Measurements from ENCODE around the gene PPP1R3A.
"Not testable (repeated sequence)": the region's sequence is repeated elsewhere in the genome, so short reads cannot be mapped to it uniquely, and the experiment has no call there.

PPP1R3A gene

GRCh38 chr7:113936982-113937381, 18.2 kb upstream of the PPP1R3A start:
- no peak overlapping the region for H3K4me3 ChIP-seq (ENCODE audit: control insufficient read depth in 1 of 7, extremely low read depth in 1 of 7, insufficient read depth in 4 of 7, low read depth in 2 of 7, low read length in 6 of 7)
- ChIA-PET CTCF (no interaction called here), POLR2A (no interaction called here)
- no peaks in the 10 kb centered on the region for H3K4me1 ChIP-seq (ENCODE audit: control extremely low read depth in 1 of 4, control insufficient read depth in 4 of 4, insufficient read depth in 4 of 4, low read length in 3 of 4)
- no peaks in the 10 kb centered on the region for H3K27me3 ChIP-seq (replicated peaks in 2 of 5; ENCODE audit: control insufficient read depth in 4 of 5, insufficient read depth in 5 of 5, low read length in 4 of 5)
- no peak overlapping the region for H3K27ac ChIP-seq (ENCODE audit: insufficient read depth in 1 of 2, low read depth in 1 of 2, low read length in 2 of 2, poor library complexity in 1 of 2, severe bottlenecking in 2 of 2)
- WGBS (ENCODE audit: insufficient coverage), result 92% methylated on average over 2 of the region's 2 CpGs
- H3K36me3 ChIP-seq (ENCODE audit: control insufficient read depth in 4 of 4, insufficient read depth in 4 of 4, low read length in 3 of 4), result no peaks in the 10 kb centered on the region
- peaks cover 0 to 2% (median 0%) of the 10 kb centered on the region in 5 experiments for H3K9me3 ChIP-seq (ENCODE audit: control extremely low read depth in 1 of 5, control insufficient read depth in 4 of 5, insufficient read depth in 2 of 5, low read depth in 1 of 5, low read length in 4 of 5)
- no peak for DNase-seq

GRCh38 chr7:113936535-113936934, 17.7 kb upstream of the PPP1R3A start:
- Histone ChIP-seq H3K4me1 (ENCODE audit: control extremely low read depth in 1 of 4, control insufficient read depth in 4 of 4, insufficient read depth in 4 of 4, low read length in 3 of 4) (no peaks in the 10 kb centered on the region), H3K27ac (ENCODE audit: insufficient read depth in 1 of 2, low read depth in 1 of 2, low read length in 2 of 2, poor library complexity in 1 of 2, severe bottlenecking in 2 of 2) (no peak overlapping the region), H3K36me3 (ENCODE audit: control insufficient read depth in 4 of 4, insufficient read depth in 4 of 4, low read length in 3 of 4) (no peaks in the 10 kb centered on the region), H3K4me3 (ENCODE audit: control insufficient read depth in 1 of 7, extremely low read depth in 1 of 7, insufficient read depth in 4 of 7, low read depth in 2 of 7, low read length in 6 of 7) (no peak overlapping the region), H3K27me3 (replicated peaks in 2 of 5; ENCODE audit: control insufficient read depth in 4 of 5, insufficient read depth in 5 of 5, low read length in 4 of 5) (no peaks in the 10 kb centered on the region), H3K9me3 (ENCODE audit: control extremely low read depth in 1 of 5, control insufficient read depth in 4 of 5, insufficient read depth in 2 of 5, low read depth in 1 of 5, low read length in 4 of 5) (peaks cover 0 to 2% (median 0%) of the 10 kb centered on the region in 5 experiments)
- CTCF ChIA-PET, result no interaction called here
- POLR2A ChIA-PET, result no interaction called here
- WGBS (ENCODE audit: insufficient coverage), result 75% methylated on average over 2 of the region's 3 CpGs
- DNase-seq, result no peak

DNA sequence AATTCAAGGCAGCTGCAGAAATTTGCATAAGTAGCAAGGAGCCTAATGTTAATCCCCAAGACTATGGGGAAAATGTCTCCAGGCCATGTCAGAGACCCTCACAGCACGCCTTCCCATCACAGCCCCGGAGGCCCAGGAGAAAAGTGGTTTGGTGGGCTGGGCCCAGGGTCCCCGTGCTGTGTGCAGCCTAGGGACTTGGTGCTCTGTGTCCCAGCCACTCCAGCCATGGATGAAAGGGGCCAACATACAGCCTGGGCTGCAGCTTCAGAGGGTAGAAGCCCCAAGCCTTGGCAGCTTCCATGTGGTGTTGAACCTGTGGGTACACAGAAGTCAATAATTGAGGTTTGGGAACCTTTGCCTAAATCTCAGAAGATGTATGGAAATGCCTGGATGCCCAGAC, 10.6 kb upstream of the PPP1R3A start:
- CTCF ChIA-PET; H3K4me1 ChIP-seq (ENCODE audit: control extremely low read depth in 1 of 4, control insufficient read depth in 4 of 4, insufficient read depth in 4 of 4, low read length in 3 of 4); POLR2A ChIA-PET; H3K27ac ChIP-seq (ENCODE audit: insufficient read depth in 1 of 2, low read depth in 1 of 2, low read length in 2 of 2, poor library complexity in 1 of 2, severe bottlenecking in 2 of 2); H3K4me3 ChIP-seq (ENCODE audit: control insufficient read depth in 1 of 7, extremely low read depth in 1 of 7, insufficient read depth in 4 of 7, low read depth in 2 of 7, low read length in 6 of 7); H3K27me3 ChIP-seq (replicated peaks in 2 of 5; ENCODE audit: control insufficient read depth in 4 of 5, insufficient read depth in 5 of 5, low read length in 4 of 5); H3K36me3 ChIP-seq (ENCODE audit: control insufficient read depth in 4 of 4, insufficient read depth in 4 of 4, low read length in 3 of 4); H3K9me3 ChIP-seq (ENCODE audit: control extremely low read depth in 1 of 5, control insufficient read depth in 4 of 5, insufficient read depth in 2 of 5, low read depth in 1 of 5, low read length in 4 of 5); DNase-seq: not testable (repeated sequence)
- 94% methylated on average over 2 of the region's 3 CpGs for WGBS (ENCODE audit: insufficient coverage)

DNA sequence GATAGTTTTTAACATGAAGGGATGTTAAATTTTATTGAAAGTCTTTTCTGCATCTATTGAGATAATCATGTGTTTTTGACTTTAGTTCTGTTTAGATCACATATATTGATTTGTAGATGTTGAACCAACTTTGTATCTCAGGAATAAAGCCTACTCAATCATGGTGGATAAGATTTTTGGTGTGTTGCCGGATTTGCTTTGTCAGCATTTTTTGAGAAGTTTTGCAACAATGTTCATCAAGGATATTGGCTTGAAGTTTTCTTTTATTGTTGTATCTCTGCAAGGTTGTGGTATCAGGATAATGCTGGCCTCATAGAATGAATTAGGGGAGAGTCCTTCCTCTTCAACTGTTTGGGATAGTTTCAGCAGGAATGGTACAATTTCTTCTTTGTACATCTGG, 9.3 kb upstream of the PPP1R3A start:
- no CpG with 5 or more reads among the region's 1 CpG for whole genome bisulfite sequencing (ENCODE audit: insufficient coverage)
- no peaks in the 10 kb centered on the region for H3K36me3 ChIP-seq (ENCODE audit: control insufficient read depth in 4 of 4, insufficient read depth in 4 of 4, low read length in 3 of 4)
- H3K27ac ChIP-seq (ENCODE audit: insufficient read depth in 1 of 2, low read depth in 1 of 2, low read length in 2 of 2, poor library complexity in 1 of 2, severe bottlenecking in 2 of 2), result no peak overlapping the region
- H3K9me3 ChIP-seq (ENCODE audit: control extremely low read depth in 1 of 5, control insufficient read depth in 4 of 5, insufficient read depth in 2 of 5, low read depth in 1 of 5, low read length in 4 of 5), result peaks cover 0 to 2% (median 0%) of the 10 kb centered on the region in 5 experiments
- ChIA-PET POLR2A (no interaction called here), CTCF (no interaction called here)
- H3K4me3 ChIP-seq (ENCODE audit: control insufficient read depth in 1 of 7, extremely low read depth in 1 of 7, insufficient read depth in 4 of 7, low read depth in 2 of 7, low read length in 6 of 7), result no peak overlapping the region
- H3K4me1 ChIP-seq (ENCODE audit: control extremely low read depth in 1 of 4, control insufficient read depth in 4 of 4, insufficient read depth in 4 of 4, low read length in 3 of 4), result no peaks in the 10 kb centered on the region
- H3K27me3 ChIP-seq (replicated peaks in 2 of 5; ENCODE audit: control insufficient read depth in 4 of 5, insufficient read depth in 5 of 5, low read length in 4 of 5), result no peaks in the 10 kb centered on the region
- DNase-seq, result no peak

- Histone ChIP-seq H3K27ac (ENCODE audit: insufficient read depth in 1 of 2, low read depth in 1 of 2, low read length in 2 of 2, poor library complexity in 1 of 2, severe bottlenecking in 2 of 2) (no peak overlapping the region), H3K4me1 (ENCODE audit: control extremely low read depth in 1 of 4, control insufficient read depth in 4 of 4, insufficient read depth in 4 of 4, low read length in 3 of 4) (no peaks in the 10 kb centered on the region), H3K4me3 (ENCODE audit: control insufficient read depth in 1 of 7, extremely low read depth in 1 of 7, insufficient read depth in 4 of 7, low read depth in 2 of 7, low read length in 6 of 7) (no peak overlapping the region), H3K9me3 (ENCODE audit: control extremely low read depth in 1 of 5, control insufficient read depth in 4 of 5, insufficient read depth in 2 of 5, low read depth in 1 of 5, low read length in 4 of 5) (no peaks in the 10 kb centered on the region), H3K27me3 (replicated peaks in 2 of 5; ENCODE audit: control insufficient read depth in 4 of 5, insufficient read depth in 5 of 5, low read length in 4 of 5) (no peaks in the 10 kb centered on the region), H3K36me3 (ENCODE audit: control insufficient read depth in 4 of 4, insufficient read depth in 4 of 4, low read length in 3 of 4) (no peaks in the 10 kb centered on the region)
- CTCF ChIA-PET, result no interaction called here
- POLR2A ChIA-PET, result no interaction called here
- DNase-seq, result no peak
- 83% methylated on average over 3 of the region's 4 CpGs for WGBS (ENCODE audit: insufficient coverage)
Measured at GRCh38 chr7:113922049-113922448, 3.2 kb upstream of the PPP1R3A start.

DNA sequence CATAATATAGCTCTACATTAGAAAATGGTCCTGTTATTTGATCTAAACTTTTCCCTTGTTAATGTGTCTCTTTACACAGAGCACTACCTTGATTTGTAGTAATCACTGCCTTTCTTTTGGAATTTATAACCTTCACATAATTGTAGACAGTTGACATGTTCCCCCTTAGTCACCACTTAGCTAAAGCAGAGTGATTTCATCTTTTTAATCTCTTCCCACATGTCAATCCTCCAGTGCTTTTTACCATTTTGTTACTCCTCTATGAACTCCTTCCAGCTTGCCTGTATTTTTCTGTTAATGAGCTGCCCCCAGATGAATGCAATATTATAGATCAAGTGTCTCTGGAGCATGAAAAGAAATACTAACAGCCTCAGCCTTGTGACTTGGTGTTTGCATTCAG, 2.6 kb upstream of the PPP1R3A start:
- ChIA-PET POLR2A (no interaction called here), CTCF (no interaction called here)

DNA sequence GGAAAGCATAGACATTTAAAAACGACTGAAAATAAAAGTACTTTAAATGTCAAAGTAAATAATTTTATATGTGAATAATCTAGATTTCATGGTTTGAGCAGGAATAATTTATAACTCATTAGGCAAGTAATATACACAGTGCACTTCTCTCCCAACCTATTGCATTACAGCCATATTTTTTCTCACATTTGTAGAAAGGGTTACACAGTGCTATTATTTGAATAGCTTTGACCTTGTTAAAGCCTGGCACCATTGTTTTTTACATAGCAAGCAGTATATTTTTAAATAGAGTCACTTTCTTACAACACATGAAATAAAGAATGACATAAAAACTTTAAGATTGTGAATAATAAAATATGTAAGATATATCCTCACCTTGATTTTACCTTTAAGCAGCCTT, 969 bp downstream of the PPP1R3A start:
- DNase-seq, result no peak
- no peaks in the 10 kb centered on the region for H3K27me3 ChIP-seq (replicated peaks in 2 of 5; ENCODE audit: control insufficient read depth in 4 of 5, insufficient read depth in 5 of 5, low read length in 4 of 5)
- H3K4me3 ChIP-seq (ENCODE audit: control insufficient read depth in 1 of 7, extremely low read depth in 1 of 7, insufficient read depth in 4 of 7, low read depth in 2 of 7, low read length in 6 of 7), result no peak overlapping the region
- WGBS (ENCODE audit: insufficient coverage), result no CpG with 5 or more reads among the region's 1 CpG
- POLR2A ChIA-PET, result no interaction called here
- no peaks in the 10 kb centered on the region for H3K9me3 ChIP-seq (ENCODE audit: control extremely low read depth in 1 of 5, control insufficient read depth in 4 of 5, insufficient read depth in 2 of 5, low read depth in 1 of 5, low read length in 4 of 5)
- H3K36me3 ChIP-seq (ENCODE audit: control insufficient read depth in 4 of 4, insufficient read depth in 4 of 4, low read length in 3 of 4), result no peaks in the 10 kb centered on the region
- CTCF ChIA-PET, result no interaction called here
- no peaks in the 10 kb centered on the region for H3K4me1 ChIP-seq (ENCODE audit: control extremely low read depth in 1 of 4, control insufficient read depth in 4 of 4, insufficient read depth in 4 of 4, low read length in 3 of 4)
- H3K27ac ChIP-seq (ENCODE audit: insufficient read depth in 1 of 2, low read depth in 1 of 2, low read length in 2 of 2, poor library complexity in 1 of 2, severe bottlenecking in 2 of 2), result no peak overlapping the region

More for the DNA sequence above, 2.6 kb upstream of the PPP1R3A start:
- H3K4me1 ChIP-seq (ENCODE audit: control extremely low read depth in 1 of 4, control insufficient read depth in 4 of 4, insufficient read depth in 4 of 4, low read length in 3 of 4), result no peaks in the 10 kb centered on the region
- H3K27ac ChIP-seq (ENCODE audit: insufficient read depth in 1 of 2, low read depth in 1 of 2, low read length in 2 of 2, poor library complexity in 1 of 2, severe bottlenecking in 2 of 2), result no peak overlapping the region
- H3K4me3 ChIP-seq (ENCODE audit: control insufficient read depth in 1 of 7, extremely low read depth in 1 of 7, insufficient read depth in 4 of 7, low read depth in 2 of 7, low read length in 6 of 7), result no peak overlapping the region
- no peaks in the 10 kb centered on the region for H3K27me3 ChIP-seq (replicated peaks in 2 of 5; ENCODE audit: control insufficient read depth in 4 of 5, insufficient read depth in 5 of 5, low read length in 4 of 5)
- no peaks in the 10 kb centered on the region for H3K9me3 ChIP-seq (ENCODE audit: control extremely low read depth in 1 of 5, control insufficient read depth in 4 of 5, insufficient read depth in 2 of 5, low read depth in 1 of 5, low read length in 4 of 5)
- no peak for DNase-seq
- H3K36me3 ChIP-seq (ENCODE audit: control insufficient read depth in 4 of 4, insufficient read depth in 4 of 4, low read length in 3 of 4), result no peaks in the 10 kb centered on the region

- CTCF ChIA-PET, result no interaction called here
- no CpG with 5 or more reads among the region's 2 CpGs for WGBS (ENCODE audit: insufficient coverage)
- Histone ChIP-seq H3K9me3 (ENCODE audit: control extremely low read depth in 1 of 5, control insufficient read depth in 4 of 5, insufficient read depth in 2 of 5, low read depth in 1 of 5, low read length in 4 of 5) (no peaks in the 10 kb centered on the region), H3K27ac (ENCODE audit: insufficient read depth in 1 of 2, low read depth in 1 of 2, low read length in 2 of 2, poor library complexity in 1 of 2, severe bottlenecking in 2 of 2) (no peak overlapping the region), H3K4me1 (ENCODE audit: control extremely low read depth in 1 of 4, control insufficient read depth in 4 of 4, insufficient read depth in 4 of 4, low read length in 3 of 4) (no peaks in the 10 kb centered on the region), H3K36me3 (ENCODE audit: control insufficient read depth in 4 of 4, insufficient read depth in 4 of 4, low read length in 3 of 4) (no peaks in the 10 kb centered on the region), H3K27me3 (replicated peaks in 2 of 5; ENCODE audit: control insufficient read depth in 4 of 5, insufficient read depth in 5 of 5, low read length in 4 of 5) (peaks cover 0 to 2% (median 0%) of the 10 kb centered on the region in 5 experiments), H3K4me3 (ENCODE audit: control insufficient read depth in 1 of 7, extremely low read depth in 1 of 7, insufficient read depth in 4 of 7, low read depth in 2 of 7, low read length in 6 of 7) (no peak overlapping the region)
- POLR2A ChIA-PET, result no interaction called here
- DNase-seq, result no peak
Measured at GRCh38 chr7:113915956-113916355, 2.9 kb downstream of the PPP1R3A start.

Data from common myeloid progenitor, CD34-positive (primary cell).